Measurements from ENCODE around the gene MARCHF10. TPM values are rescaled to one million over a fixed set of nuclear protein-coding genes. Genes with fewer than 3 reads are reported as not detected.

MARCHF10 gene
- total RNA-seq, 1 experiment from 2014 or later: 0.39 TPM

GRCh38 chr17:62824290-62825131, 16.4 kb upstream of the MARCHF10 start:
- intact Hi-C loops (cut with micrococcal nuclease; ENCODE audit: unreplicated experiment): loop anchor here (10.0 kb wide), 1 partner anchor 140 kb away; the partner anchor contains the start of gene TANC2
- H3K9me3 ChIP-seq (ENCODE audit: control insufficient read depth, insufficient read depth, low read depth, low read length): no peaks in the 10 kb centered on the region
- peaks cover 46% of the 10 kb centered on the region for H3K4me1 ChIP-seq (ENCODE audit: control insufficient read depth, insufficient read depth, low read length)
- in situ Hi-C loops (cut with HindIII; ENCODE audit: low pct_unique_long_range_greater_than_20kb, low sequenced_read_pairs): no loop called here
- TF ChIP-seq TCF7L2 (IDR thresholded peaks at IDR 0.05; ENCODE audit: low read depth, low read length): no peak
- no peak for TF ChIP-seq POLR2AphosphoS5 (IDR thresholded peaks at IDR 0.05; ENCODE audit: low read depth, low read length)
- no peak for TF ChIP-seq SIN3A (IDR thresholded peaks at IDR 0.05; ENCODE audit: borderline replicate concordance, insufficient read depth, low read depth, low read length)
- TF ChIP-seq REST (IDR thresholded peaks at IDR 0.05; ENCODE audit: insufficient read depth in 1 of 2, low read depth in 2 of 2, low read length in 1 of 2): no peak
- no peak for TF ChIP-seq CTCF (IDR thresholded peaks at IDR 0.05)
- ChIA-PET POLR2A (no interaction called here), CTCF (interaction anchor here (0.5 to 0.7 kb wide), 2 partner anchors 34 to 870 kb away, joined by 8 to 10 read pairs; no protein-coding TSS in a partner anchor)
- H3K27me3 ChIP-seq (ENCODE audit: control insufficient read depth, insufficient read depth, low read length): no peaks in the 10 kb centered on the region
- ATAC-seq (no peak), DNase-seq (ENCODE audit: low read depth, low spot score) (no peak)
- H3K36me3 ChIP-seq (ENCODE audit: control insufficient read depth, insufficient read depth, low read length): no peaks in the 10 kb centered on the region
- no peak overlapping the region for H3K4me3 ChIP-seq (ENCODE audit: low read depth in 2 of 2, low read length in 2 of 2)
- no TSS peak for BruUV-seq (replicated peaks)
- peak overlapping the region; percentile 18; the same call in 1 of the 2 replicates for H3K27ac ChIP-seq (ENCODE audit: low read length)

GRCh38 chr17:62823111-62823893, 15.2 kb upstream of the MARCHF10 start:
- DNase-seq (ENCODE audit: low read depth, low spot score) (no peak), ATAC-seq (no peak)
- BruUV-seq (replicated peaks): no TSS peak
- Histone ChIP-seq H3K36me3 (ENCODE audit: control insufficient read depth, insufficient read depth, low read length) (no peaks in the 10 kb centered on the region), H3K27ac (ENCODE audit: low read length) (peak overlapping the region; percentile 41), H3K27me3 (ENCODE audit: control insufficient read depth, insufficient read depth, low read length) (no peaks in the 10 kb centered on the region), H3K4me3 (ENCODE audit: low read depth in 2 of 2, low read length in 2 of 2) (no peak overlapping the region), H3K4me1 (ENCODE audit: control insufficient read depth, insufficient read depth, low read length) (peaks cover 43% of the 10 kb centered on the region), H3K9me3 (ENCODE audit: control insufficient read depth, insufficient read depth, low read depth, low read length) (no peaks in the 10 kb centered on the region)
- intact Hi-C loops (cut with micrococcal nuclease; ENCODE audit: unreplicated experiment) (loop anchor here (10.0 kb wide), 1 partner anchor 141 kb away; the partner anchor contains the start of gene TANC2), in situ Hi-C loops (cut with HindIII; ENCODE audit: low pct_unique_long_range_greater_than_20kb, low sequenced_read_pairs) (no loop called here)
- ChIA-PET CTCF (interaction anchor here (0.6 kb wide), 1 partner anchor 524 kb away, joined by 3 read pairs; no protein-coding TSS in a partner anchor), POLR2A (interaction anchor here (0.7 kb wide), 1 partner anchor 219 kb away, joined by 5 read pairs; no protein-coding TSS in a partner anchor)
- TF ChIP-seq CTCF (IDR thresholded peaks at IDR 0.05) (no peak), SIN3A (IDR thresholded peaks at IDR 0.05; ENCODE audit: borderline replicate concordance, insufficient read depth, low read depth, low read length) (no peak), POLR2AphosphoS5 (IDR thresholded peaks at IDR 0.05; ENCODE audit: low read depth, low read length) (no peak), REST (IDR thresholded peaks at IDR 0.05; ENCODE audit: insufficient read depth in 1 of 2, low read depth in 2 of 2, low read length in 1 of 2) (no peak), TCF7L2 (IDR thresholded peaks at IDR 0.05; ENCODE audit: low read depth, low read length) (no peak)

Data from Panc1 (cell line).